ENCODE data around the gene MS4A4A.

DNA sequence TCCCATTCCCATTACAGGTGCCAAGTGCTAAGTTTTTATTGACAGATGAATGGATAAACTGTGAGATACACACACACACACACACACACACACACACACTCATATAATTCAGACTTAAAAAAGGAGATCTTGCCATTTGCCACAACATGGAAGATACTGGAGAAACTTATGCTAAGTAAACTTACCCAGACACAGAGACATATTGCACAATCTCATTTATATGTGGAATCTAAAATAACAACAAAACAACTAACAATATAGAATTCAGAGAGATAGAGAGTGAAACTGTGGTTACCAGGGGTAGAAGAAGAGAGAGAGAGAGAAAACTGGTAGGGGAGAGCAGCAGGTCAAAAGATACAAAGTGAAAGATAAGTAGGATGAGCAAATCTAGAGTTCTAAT lies 48.0 kb downstream of the MS4A4A start:
- TF ChIP-seq POLR2A (IDR thresholded peaks at IDR 0.05): no peak
- TF ChIP-seq, protein P1, sequence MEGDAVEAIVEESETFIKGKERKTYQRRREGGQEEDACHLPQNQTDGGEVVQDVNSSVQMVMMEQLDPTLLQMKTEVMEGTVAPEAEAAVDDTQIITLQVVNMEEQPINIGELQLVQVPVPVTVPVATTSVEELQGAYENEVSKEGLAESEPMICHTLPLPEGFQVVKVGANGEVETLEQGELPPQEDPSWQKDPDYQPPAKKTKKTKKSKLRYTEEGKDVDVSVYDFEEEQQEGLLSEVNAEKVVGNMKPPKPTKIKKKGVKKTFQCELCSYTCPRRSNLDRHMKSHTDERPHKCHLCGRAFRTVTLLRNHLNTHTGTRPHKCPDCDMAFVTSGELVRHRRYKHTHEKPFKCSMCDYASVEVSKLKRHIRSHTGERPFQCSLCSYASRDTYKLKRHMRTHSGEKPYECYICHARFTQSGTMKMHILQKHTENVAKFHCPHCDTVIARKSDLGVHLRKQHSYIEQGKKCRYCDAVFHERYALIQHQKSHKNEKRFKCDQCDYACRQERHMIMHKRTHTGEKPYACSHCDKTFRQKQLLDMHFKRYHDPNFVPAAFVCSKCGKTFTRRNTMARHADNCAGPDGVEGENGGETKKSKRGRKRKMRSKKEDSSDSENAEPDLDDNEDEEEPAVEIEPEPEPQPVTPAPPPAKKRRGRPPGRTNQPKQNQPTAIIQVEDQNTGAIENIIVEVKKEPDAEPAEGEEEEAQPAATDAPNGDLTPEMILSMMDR (IDR thresholded peaks at IDR 0.05): no peak

All from transverse colon (tissue), 3 donors.